CD4-positive, alpha-beta T cell treated with Interleukin-12 subunit alpha and Interleukin-12 subunit beta, for 1 hour (primary cell): ENCODE measurements around the gene TMEM271.
"Not testable (repeated sequence)": the region's sequence is repeated elsewhere in the genome, so short reads cannot be mapped to it uniquely, and the experiment has no call there.

ENCODE experiments used
- DNase-seq: peaks from one replicate; pipeline ENCODE4 v3.0.0-alpha.2; 2020

Gene TMEM271

DNA sequence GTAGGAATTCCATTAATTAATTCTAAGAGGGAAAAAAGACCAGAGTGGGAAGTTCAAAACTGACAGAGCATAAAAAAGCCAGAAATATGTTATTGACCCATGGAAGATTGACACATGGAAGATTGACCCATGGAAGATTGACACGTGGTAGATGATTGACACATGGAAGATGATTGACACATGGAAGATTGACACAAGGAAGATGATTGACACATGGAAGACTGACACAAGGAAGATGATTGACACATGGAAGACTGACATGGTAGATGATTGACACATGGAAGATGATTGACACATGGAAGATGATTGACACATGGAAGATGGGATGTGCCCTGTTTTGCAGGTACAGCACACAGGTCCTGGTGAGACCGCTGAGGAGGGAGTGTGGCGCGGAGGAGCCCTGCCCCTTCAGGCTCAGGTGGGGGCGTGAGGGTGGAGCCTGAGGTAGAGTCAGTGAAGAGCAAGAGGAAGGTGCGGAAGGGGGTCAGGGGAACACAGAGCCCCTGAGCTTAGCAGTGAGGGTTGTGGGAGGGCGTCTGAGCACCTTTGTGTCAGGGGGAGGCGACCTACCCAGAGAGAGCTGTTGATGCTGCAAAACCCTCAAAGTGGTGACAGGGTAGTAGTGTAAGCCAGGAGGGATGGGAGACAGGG is 33.4 kb upstream of the TMEM271 start:
- no peak for DNase-seq

GRCh38 chr4:608236-608635 is 32.1 kb upstream of the TMEM271 start:
- DNase-seq: no peak

DNA sequence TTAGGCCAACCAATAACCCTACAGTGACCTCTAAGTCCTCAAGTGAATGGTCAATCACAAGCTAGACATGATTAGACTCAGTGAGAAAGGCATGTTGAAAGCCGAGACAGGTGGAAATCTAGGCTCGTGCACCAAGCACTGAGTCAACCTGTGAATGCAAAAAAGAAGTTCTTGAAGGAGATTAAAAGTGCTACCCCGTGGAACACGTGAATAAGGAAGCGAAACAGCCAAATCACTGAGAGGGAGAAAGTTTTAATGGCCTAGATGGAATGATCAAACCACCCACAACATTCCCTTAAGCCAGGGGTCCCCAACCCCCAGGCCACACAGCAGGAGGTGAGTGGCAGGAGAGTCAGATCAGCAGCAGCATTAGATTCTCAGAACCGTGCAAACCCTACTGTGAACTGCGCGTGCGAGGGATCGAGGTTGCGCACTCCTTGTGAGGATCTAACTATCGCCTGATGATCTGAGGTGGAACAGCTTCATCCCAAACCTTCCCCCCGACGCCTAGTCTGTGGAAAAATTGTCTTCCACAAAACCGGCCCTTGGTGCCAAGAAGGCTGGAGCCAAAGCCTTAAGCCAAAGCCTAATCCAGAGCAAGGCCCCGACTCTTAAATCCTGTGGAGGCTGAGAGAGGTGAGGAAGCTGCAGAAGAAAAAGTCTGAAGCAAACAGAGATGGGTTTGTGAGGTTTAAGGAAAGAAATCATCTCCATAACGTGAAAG is 29.8 kb upstream of the TMEM271 start:
- no peak for DNase-seq

DNA sequence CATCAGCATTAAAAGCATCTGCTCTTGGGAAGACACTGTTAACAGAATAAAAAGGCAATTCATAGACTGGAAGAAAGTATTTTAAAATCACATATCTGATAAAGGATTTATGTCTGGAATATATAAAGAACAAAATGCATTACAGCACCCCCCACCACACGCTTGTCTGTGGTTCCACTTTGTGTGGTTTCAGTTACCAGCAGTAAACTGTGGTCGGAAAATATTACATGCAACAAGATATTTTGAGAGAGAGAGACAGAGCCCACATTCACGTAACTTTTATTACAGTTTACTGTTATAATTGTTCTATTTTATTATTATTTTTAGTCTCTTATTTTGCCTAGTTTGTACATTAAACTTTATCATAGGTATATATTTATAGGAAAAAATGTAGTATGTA is 28.0 kb upstream of the TMEM271 start:
- DNase-seq: no peak

- peak; percentile 20 for DNase-seq
These were observed 26.5 kb upstream of the TMEM271 start for GRCh38 chr4:602559-602942.

DNA sequence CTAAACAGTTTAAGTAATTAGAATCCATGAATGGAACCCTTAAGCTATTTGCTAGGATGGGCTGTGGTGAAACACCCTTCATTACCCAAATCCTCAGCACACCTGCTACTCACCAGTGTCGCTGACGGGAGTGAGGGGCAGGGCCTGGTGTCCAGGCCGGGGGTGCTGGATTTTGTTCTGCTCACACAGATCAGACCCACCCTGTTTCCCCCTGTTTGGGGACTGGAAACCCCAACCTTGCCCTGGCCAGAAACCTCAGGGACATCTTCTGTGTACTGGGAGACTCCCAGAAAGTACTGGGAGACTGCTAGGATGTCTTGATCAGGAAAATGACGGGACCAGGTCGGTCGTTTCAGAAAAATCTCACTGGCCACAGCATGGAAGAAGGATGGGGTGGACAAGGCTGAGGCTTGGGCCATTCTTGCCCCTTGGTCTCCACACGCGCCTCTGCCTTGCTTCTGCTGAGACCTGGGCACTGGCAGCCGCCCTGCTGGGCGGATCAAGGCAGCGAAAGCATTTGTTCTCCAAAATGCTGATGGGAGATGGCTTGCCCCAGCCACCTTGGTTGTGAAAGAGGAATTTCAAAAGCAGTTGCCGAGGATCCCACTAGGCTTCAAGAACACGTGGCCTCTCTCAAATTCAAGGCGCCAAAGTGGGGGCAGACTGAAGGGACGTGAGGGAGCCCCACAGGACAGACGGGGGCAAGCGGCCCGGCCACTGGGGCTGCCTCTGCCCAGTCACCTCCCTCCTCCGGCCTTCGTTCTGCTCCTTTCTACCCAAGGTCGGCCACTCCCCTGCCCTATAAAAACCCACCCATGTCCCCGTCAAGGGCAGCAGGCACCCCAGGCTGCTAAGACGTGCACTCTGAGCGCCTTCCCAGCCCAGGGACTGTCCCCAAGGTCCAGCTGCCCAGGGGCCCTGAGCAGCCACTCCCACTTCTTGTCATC is 25.8 kb upstream of the TMEM271 start:
- no peak for DNase-seq

- DNase-seq: no peak
These were observed 24.9 kb upstream of the TMEM271 start for GRCh38 chr4:600850-601515.

- no peak for DNase-seq
These were observed 24.1 kb upstream of the TMEM271 start for GRCh38 chr4:600166-600565.

GRCh38 chr4:598925-599324 is 22.8 kb upstream of the TMEM271 start:
- DNase-seq: no peak

GRCh38 chr4:592825-593520 is 16.9 kb upstream of the TMEM271 start:
- no peak for DNase-seq

DNA sequence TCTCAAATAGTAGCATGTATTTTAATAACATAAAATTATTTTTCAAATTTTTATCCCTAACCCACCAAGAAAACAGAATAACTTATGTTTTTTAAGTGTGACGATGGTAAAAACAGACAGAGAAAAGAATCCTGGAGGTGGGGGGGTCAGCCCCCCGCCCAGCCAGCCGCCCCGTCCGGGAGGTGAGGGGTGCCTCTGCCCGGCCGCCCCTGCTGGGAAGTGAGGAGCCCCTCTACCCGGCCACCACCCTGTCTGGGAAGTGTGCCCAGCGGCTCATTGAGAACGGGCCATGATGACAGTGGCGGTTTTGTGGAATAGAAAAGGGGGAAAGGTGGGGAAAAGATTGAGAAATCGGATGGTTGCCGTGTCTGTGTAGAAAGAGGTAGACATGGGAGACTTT is 16.1 kb upstream of the TMEM271 start:
- not testable (repeated sequence) for DNase-seq

DNA sequence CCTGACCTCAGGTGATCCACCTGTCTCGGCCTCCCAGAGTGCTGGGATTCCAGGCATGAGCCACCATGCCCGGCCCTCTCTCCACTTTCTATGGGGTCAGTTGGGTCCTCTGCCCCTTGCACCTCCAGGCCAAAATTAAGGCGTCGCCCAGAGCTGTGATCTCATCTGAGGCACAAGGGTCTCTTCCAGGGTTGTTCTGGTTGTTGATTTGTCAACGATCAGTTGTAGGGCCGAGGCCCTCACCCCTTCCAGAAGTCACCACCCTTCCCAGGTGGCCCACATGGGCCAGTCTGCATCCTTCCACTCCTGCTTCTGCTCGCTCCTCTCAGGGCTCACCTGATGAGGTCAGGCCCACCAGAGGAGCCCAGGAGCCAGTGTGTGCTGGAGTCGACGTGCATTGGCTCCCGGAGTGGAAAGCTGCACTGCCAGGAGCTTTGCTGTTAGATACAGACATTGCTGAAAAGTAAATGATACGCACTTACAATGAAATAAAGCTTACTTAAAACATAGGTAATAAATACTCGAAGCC is 14.3 kb upstream of the TMEM271 start:
- DNase-seq: no peak

- DNase-seq: no peak
These were observed 13.3 kb upstream of the TMEM271 start for GRCh38 chr4:589219-589963.

DNA sequence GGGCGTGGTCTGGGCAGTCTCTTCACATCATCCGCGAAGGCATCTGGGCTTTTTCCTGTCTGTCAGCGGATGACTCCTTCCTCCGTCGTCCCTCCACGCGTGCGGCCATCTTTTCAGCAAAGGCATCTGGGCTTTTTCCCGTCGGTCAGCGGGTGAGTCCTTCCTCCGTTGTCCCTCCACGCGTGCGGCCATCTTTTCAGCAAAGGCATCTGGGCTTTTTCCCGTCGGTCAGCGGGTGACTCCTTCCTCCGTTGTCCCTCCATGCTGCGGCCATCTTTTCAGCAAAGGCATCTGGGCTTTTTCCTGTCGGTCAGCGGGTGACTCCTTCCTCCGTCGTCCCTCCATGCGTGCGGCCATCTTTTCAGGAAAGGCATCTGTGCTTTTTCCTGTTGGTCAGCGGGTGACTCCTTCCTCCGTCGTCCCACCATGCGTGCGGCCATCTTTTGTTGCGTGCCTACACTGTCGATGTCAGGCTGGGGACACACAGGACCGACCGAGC is 12.3 kb upstream of the TMEM271 start:
- DNase-seq: no peak

DNA sequence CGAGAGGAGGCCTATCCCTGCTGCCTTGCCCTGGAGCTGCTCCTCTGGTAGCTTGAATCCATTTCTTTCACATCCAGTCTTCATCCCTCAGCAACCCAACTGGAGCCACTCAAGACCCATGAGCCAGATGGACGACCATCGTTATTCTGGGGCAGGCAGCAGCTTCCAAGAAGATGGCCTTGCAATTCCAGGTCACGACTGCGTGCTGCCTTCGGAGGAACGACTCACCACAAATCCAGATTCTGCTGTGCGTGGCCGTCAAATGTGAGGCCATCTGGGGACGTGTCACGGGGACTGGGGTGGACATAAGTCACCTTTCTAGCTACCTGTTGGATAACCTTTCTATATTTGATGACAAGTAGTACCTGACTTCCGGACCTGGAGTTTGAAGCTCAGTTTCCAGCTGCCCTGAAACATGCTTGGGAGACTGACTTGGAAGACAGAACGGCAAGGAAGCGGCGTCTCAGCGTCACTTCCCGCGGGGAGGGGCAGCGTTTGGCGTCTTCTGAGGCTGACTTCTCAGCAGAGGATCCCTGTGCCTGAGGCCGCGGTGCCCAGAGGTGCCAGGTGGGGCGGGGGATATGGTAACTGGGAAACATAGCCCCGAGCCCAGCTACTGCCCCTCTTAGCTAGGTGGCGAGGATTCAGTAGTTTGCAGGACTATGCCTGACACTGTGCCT is 11.7 kb upstream of the TMEM271 start:
- DNase-seq: no peak

GRCh38 chr4:583820-584219 is 7.7 kb upstream of the TMEM271 start:
- DNase-seq: no peak

DNA sequence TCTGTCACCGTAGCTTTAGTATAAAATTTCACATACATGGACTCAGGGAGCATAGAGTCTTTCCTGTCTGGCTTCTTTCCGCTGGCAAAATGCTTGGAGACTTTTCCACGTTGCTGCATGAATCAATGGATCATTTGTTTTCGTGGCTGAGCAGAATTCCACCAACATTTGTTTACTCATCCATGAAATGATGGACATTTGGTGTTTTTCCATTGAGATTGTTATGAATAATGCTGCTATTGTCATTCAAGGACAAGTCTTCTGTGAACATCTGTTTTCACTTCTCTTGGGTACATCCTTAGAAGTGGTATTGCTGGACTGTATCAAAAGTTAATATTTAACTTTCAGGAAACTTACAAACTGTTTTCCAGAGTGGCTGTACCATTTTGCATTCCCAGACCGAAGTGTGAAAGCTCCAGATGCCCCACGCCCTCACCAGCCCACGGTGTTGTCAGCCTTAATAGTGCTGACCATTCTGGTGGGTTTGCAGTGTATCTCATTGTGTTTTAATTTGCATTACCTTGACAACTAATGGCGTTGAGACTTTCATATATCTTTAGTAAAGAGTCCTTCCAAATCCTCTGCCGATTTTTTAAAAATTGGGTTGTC is 5.8 kb upstream of the TMEM271 start:
- DNase-seq: no peak

DNA sequence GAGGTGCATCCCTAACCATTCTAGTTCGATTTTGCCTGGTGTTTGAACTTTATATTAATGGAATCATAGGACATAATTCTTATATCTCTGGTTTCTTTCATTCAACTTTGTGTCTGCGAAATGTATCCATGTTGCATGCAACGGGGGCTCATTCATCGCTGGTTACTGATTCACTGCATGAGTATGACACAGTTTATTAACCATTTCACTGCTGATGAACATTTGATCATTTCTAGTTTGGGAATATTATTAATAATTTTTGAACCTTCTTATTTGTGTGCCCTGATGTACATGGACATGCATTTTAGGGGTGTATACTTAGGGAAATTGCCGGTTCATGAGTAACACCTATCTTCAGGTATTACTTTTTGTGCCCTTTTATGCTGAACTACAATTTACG is 5.1 kb upstream of the TMEM271 start:
- DNase-seq: no peak

DNA sequence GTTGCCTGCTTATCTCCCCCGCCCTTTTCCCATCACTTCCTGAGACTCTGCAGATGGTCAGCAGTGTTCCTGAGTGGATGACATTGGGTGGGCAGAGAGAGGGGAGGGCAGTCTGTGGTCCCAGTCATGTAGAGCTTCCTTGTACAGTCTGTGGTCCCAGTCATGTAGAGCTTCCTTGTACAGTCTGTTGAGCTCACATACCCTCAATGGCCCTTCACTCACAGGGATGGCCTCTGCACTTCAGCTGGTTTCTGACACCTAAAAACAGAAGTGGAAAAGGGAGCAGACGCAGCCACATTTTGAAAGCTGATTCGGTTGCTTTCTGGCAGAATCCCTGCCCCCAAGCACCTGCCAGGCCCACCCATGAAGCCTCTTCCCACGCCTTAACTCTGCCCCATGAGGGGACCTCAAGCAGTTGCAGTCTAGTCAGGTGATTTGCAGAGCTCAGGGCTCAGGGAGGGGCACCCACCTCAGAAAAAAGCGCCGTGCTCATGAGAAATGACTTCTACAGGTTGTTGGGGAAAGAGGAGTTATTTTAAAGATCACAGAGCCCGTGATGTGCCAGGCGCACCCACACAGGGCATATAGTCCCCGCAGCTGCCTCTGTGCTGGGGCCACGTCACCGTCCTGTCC is 3.6 kb upstream of the TMEM271 start:
- DNase-seq: no peak
